GM18505 (cell line): ENCODE data around the gene ZFP30.
"Not testable (repeated sequence)": the region's sequence is repeated elsewhere in the genome, so short reads cannot be mapped to it uniquely, and the experiment has no call there.

Experiments used
- ATAC-seq: cut with Tn5 transposase; IDR thresholded peaks from one replicate; pipeline ENCODE4 v1.9.1; 2021; ENCODE audit not compliant: unreplicated experiment
- POLR2A ChIP-seq: IDR thresholded peaks from 4 replicates; pipeline ENCODE4 v1.6.1; 2011; ENCODE audit warnings: borderline replicate concordance; ENCODE audit not compliant: insufficient read depth, insufficient read length; ENCODE audit errors: extremely low read depth

Gene ZFP30

DNA sequence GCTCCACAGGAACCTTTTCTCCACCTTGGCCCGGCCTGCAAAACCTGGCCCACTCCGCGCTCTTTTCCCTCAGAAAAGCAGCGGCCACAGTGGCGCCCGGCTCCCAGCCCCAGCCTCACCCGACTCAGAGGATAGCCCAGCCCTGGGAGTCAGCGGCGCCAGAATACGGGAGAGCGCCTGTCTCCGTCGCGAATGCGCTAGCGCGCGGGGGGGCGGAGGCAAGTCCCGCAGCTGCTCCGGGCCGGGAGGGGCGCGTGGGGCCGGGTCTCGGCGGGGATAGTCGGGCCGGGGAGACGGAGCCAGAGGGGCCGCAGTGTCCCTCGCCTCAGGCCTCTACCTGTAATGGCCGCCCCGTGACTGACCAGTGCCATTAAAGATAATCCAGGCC, at the start of gene ZFP30:
TSS of gene ZFP30 (minus strand) at position 165 of the 388 bp plus-strand sequence. CDS start 7,643 bp downstream, outside the sequence.
- TF ChIP-seq POLR2A = no peak
- ATAC-seq = peak; percentile 63

GRCh38 chr19:37699057-37699456, 43.8 kb upstream of the ZFP30 start:
- no peak for TF ChIP-seq POLR2A
- no peak for ATAC-seq

DNA sequence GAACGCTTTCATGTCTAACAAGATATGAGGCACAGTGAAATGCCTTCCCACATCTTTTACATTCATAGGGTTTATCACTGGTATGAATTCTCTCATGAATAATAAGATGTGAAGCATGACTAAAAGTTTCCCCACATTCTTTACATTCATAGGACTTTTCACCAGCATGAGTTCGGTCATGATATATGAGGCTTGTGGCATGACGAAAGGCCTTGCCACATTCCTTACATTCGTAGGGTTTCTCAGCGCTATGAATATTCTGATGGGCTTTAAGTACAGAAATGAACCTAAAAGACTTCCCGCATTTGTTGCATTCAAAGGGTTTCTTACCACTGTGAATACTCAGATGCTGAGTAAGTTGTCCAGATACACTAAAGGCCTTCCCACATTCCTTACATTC, 43.0 kb upstream of the ZFP30 start:
- TF ChIP-seq POLR2A = no peak
- no peak for ATAC-seq

- ATAC-seq = no peak
These were observed 40.1 kb upstream of the ZFP30 start for GRCh38 chr19:37695144-37695899.

GRCh38 chr19:37692956-37693620, 37.8 kb upstream of the ZFP30 start:
- TF ChIP-seq POLR2A = no peak
- ATAC-seq = no peak

More at GRCh38 chr19:37695144-37695899, 40.1 kb upstream of the ZFP30 start:
- TF ChIP-seq POLR2A = no peak

DNA sequence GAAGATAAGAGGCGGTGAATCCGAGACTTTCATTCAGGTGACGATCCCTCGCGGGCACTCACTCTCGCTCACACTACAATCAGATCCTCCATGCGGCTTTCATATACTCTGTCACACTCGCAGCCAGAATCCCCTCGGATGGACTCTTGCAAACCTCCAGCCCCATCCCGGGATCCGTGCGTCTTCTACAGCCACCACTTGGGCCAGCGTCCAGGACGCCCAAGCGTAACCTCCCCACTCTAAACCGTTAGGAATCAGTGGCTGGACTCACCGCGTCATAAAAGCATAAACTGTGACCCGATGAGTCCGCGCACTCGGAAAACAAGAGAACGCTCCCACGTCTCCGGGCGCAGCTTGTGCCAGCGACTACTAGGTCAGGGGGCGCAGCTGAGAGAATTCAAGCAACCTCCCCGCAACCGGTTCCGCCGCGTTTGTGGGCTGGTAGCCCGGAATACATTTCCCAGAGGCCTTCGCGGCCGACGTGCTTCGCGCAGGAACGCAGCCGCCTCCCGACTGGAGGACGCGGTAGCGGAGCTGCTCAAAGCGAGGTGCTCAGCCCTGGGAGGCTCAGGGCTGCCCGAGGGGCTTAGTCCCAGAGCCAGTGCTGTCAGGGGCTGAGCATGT, 36.7 kb upstream of the ZFP30 start:
- no peak for ATAC-seq

DNA sequence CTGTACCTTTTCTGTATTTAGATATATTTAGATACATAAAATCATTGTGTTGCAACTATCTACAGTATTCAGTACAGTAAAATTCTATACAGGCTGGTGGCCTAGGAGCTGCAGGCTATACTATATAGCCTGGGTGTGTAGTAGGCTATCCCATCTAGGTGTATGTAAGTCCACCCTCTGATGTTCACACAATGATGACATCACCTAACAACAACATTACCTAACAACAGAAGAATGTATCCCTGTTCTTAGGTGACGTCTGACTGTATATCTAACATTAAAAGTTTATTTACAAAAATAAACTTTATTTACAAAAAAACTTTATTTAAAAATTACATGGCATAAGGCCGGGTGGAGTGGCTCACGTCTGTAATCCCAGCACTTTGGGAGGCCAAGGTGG, 28.3 kb upstream of the ZFP30 start:
- TF ChIP-seq POLR2A = no peak
- ATAC-seq = no peak

More for the DNA sequence above, 36.7 kb upstream of the ZFP30 start:
- TF ChIP-seq POLR2A = peak; percentile 45

DNA sequence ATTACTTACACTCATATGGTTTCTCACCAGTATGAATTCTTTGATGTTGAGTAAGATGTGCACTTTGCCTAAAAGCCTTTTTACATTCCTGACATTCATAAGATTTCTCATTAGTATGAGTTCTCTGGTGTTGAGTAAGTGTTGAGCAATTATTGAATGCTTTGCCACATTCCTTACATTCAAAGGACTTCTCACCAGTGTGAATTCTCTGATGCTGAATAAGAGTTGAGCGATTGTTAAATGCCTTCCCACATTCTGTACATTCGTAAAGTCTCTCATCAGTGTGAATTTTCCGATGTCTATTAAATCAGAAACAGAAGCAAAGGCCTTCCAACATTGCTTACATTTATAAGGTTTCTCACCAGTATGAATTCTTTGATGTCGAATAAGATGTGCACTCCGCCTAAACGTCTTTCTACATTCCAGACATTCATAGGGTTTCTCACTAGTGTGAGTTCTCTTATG, 14.2 kb upstream of the ZFP30 start:
- no peak for ATAC-seq
- TF ChIP-seq POLR2A = no peak

DNA sequence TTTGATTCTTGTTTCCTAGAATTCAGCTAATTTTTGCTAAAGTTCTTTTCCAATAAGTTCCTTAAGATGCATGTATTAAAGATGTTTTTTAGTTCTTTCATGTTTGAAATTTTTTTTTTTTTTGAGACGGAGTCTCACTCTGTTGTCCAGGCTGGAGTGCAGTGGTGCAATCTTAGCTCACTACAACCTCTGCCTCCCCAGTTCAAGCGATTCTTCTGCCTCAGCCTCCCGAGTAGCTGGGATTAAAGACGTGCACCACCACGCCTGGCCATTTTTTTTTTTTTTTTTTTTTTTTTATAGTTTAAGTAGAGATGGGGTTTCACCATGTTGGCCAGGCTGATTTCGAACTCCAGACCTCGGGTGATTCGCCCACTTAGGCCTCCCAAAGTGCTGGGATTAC, 1.9 kb upstream of the ZFP30 start:
- not testable (repeated sequence) for ATAC-seq

DNA sequence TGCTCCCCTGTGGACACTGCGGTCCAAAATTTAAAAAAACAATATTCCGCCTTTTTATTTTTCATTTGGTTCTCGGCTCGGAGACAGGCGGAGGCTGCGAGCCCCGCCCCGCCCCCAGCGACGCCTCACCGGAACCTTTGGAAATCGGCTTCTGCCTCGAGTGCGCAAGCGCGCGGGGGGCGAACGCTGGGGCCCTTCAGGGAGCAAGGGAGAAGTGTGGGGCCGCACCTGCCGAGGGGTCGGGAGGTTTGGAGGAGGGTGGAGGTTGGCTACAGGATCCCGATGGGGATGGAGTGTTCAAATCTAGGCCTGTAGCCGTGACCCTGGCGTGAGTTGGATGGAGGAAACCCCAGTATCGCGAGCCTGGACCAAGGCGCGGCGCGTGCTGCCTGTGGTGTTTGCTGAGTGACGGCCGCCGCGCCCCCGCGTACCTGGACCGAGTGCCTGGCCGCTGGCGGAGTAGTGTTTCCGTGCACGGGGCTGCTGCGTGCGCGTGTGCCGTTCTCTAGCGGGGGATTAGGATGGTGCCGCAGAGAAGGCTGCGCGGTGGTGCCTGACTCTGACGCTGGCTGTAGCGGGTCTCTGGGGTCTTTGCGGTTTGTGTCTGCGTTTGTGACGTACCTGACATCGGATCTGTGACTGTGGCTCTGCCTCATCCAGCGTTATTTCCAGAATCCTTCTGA, 565 bp upstream of the ZFP30 start:
- peak; percentile 63 for ATAC-seq
- TF ChIP-seq POLR2A = peak; percentile 58

GRCh38 chr19:37654629-37655300, 500 bp downstream of the ZFP30 start:
- ATAC-seq = peak; percentile 36

DNA sequence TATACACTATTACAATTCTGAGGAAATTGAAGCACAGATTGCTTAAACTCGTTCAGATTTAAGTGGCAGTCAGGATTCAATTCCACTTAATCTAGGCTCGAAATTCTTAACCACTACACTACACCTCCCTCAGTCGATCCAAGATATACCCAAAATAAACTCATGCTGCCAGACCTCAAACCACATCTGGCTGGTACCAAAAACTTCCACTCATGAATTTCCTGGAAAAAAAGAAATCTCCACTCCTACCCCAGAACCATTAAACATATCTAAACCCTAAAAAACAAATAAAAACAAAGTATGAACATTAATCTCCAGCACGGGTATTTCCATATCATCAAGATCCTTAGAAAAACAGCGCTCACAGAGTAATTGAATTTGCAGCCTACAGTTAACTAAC, 1.1 kb downstream of the ZFP30 start:
- no peak for ATAC-seq
- no peak for TF ChIP-seq POLR2A

More at GRCh38 chr19:37654629-37655300, 500 bp downstream of the ZFP30 start:
- no peak for TF ChIP-seq POLR2A
